ENCODE measurements around the gene ZNF2. TPM values are rescaled to one million over a fixed set of nuclear protein-coding genes. Genes with fewer than 3 reads are reported as not detected.

Gene ZNF2
- 1 to 10 TPM; 3.1 to 5.9 TPM for total RNA-seq
- polyA plus RNA-seq: 1 to 10 TPM; 1.3 to 2.3 TPM
- long read RNA-seq, donor 1, transcript ZNF2-203 (5 exons, 2,601 nt): major isoform, 8 of 15 reads
- long read RNA-seq, donor 1, partial matches to known transcripts: 2 of 15 reads
- long read RNA-seq, donor 1, other reads (novel, unspliced or antisense): 2 of 15 reads
- long read RNA-seq, donor 2, partial matches to known transcripts: 0 of 4 reads
- long read RNA-seq, donor 2, other reads (novel, unspliced or antisense): 2 of 4 reads

- Histone ChIP-seq H3K4me3 (ENCODE audit: low read length in 2 of 2) (peak within 1 kb of the TSS; percentile 55 to 97), H3K27ac (ENCODE audit: low read depth in 1 of 2, low read length in 2 of 2) (peak within 1 kb of the TSS; percentile 10 to 94), H3K36me3 (ENCODE audit: control insufficient read depth in 1 of 2, insufficient read depth in 2 of 2, low read length in 1 of 2) (no peaks in the 10 kb centered on the region), H3K4me1 (ENCODE audit: control insufficient read depth in 1 of 2, insufficient read depth in 2 of 2, low read length in 2 of 2) (no peaks in the 10 kb centered on the region), H3K27me3 (ENCODE audit: control insufficient read depth in 1 of 2, insufficient read depth in 2 of 2, low read length in 1 of 2) (no peaks in the 10 kb centered on the region), H3K9me3 (ENCODE audit: control insufficient read depth, low read length) (no peaks in the 10 kb centered on the region)
- peak; percentile 99 for DNase-seq
- peak; percentile 98 for ATAC-seq (ENCODE audit: low FRiP score)
- intact Hi-C loops (cut with DNase I): loop anchor here (5.0 kb wide), 2 partner anchors 43 to 237 kb away; partner anchors contain the start of genes FAHD2A (in 1 of the 2) and MRPS5 (in 1 of the 2)
- 0 to 1% methylated on average over 56 of the region's 56 CpGs for WGBS, 2 donors
These were observed at the start of gene ZNF2 for GRCh38 chr2:95165371-95166064. Gene ZNF2 (plus strand): TSS chr2:95165809. CDS start chr2:95176227, 10,418 bp downstream.

- DNase-seq: no peak
- H3K4me1 ChIP-seq (ENCODE audit: control insufficient read depth in 1 of 2, insufficient read depth in 2 of 2, low read length in 2 of 2): peaks cover 0 to 6% of the 10 kb centered on the region in 2 donors
- peaks cover 0 to 1% of the 10 kb centered on the region in 2 donors for H3K36me3 ChIP-seq (ENCODE audit: control insufficient read depth in 1 of 2, insufficient read depth in 2 of 2, low read length in 1 of 2)
- no peak for ATAC-seq (ENCODE audit: low FRiP score)
- intact Hi-C loops (cut with DNase I): loop anchor here (5.0 kb wide), 3 partner anchors 36 to 86 kb away; partner anchors contain the start of genes ZNF2 (in 1 of the 2), ZNF514 (in 1 of the 2) and ZNF892 (in 1 of the 2)
- no peak overlapping the region for H3K27ac ChIP-seq (ENCODE audit: low read depth in 1 of 2, low read length in 2 of 2)
- no peaks in the 10 kb centered on the region for H3K9me3 ChIP-seq (ENCODE audit: control insufficient read depth, low read length)
- no peaks in the 10 kb centered on the region for H3K27me3 ChIP-seq (ENCODE audit: control insufficient read depth in 1 of 2, insufficient read depth in 2 of 2, low read length in 1 of 2)
- 1 to 3% methylated on average over 11 of the region's 11 CpGs for WGBS, 2 donors
- peak overlapping the region; percentile 56 to 93 for H3K4me3 ChIP-seq (ENCODE audit: low read length in 2 of 2)
These were observed 44.6 kb upstream of the ZNF2 start for GRCh38 chr2:95121093-95121406.

- peaks cover 0 to 6% of the 10 kb centered on the region in 2 donors for H3K4me1 ChIP-seq (ENCODE audit: control insufficient read depth in 1 of 2, insufficient read depth in 2 of 2, low read length in 2 of 2)
- ATAC-seq (ENCODE audit: low FRiP score) (peak; percentile 97), DNase-seq (peak; percentile 91 to 96)
- H3K36me3 ChIP-seq (ENCODE audit: control insufficient read depth in 1 of 2, insufficient read depth in 2 of 2, low read length in 1 of 2): peaks cover 0 to 1% of the 10 kb centered on the region in 2 donors
- H3K4me3 ChIP-seq (ENCODE audit: low read length in 2 of 2): peak within 1 kb of the TSS; percentile 56 to 93
- WGBS, 2 donors: 0% methylated on average over 82 to 86 of the region's 86 CpGs
- intact Hi-C loops (cut with DNase I): loop anchor here (5.0 kb wide), 3 partner anchors 36 to 86 kb away; partner anchors contain the start of genes ZNF2 (in 1 of the 2), ZNF514 (in 1 of the 2) and ZNF892 (in 1 of the 2)
- H3K27ac ChIP-seq (ENCODE audit: low read depth in 1 of 2, low read length in 2 of 2): peak within 1 kb of the TSS; percentile 31 to 83
- H3K27me3 ChIP-seq (ENCODE audit: control insufficient read depth in 1 of 2, insufficient read depth in 2 of 2, low read length in 1 of 2): no peaks in the 10 kb centered on the region
- H3K9me3 ChIP-seq (ENCODE audit: control insufficient read depth, low read length): no peaks in the 10 kb centered on the region
These were observed 44.0 kb upstream of the ZNF2 start, which contains the start of gene MRPS5 for GRCh38 chr2:95121407-95122196. Gene MRPS5 (minus strand): TSS chr2:95121808. CDS start chr2:95121791, 17 bp downstream.

- H3K27me3 ChIP-seq (ENCODE audit: control insufficient read depth in 1 of 2, insufficient read depth in 2 of 2, low read length in 1 of 2): no peaks in the 10 kb centered on the region
- peaks cover 0 to 1% of the 10 kb centered on the region in 2 donors for H3K36me3 ChIP-seq (ENCODE audit: control insufficient read depth in 1 of 2, insufficient read depth in 2 of 2, low read length in 1 of 2)
- intact Hi-C loops (cut with DNase I): loop anchor here (5.0 kb wide), 3 partner anchors 35 to 85 kb away; partner anchors contain the start of genes ZNF2 (in 1 of the 2), ZNF514 (in 1 of the 2) and ZNF892 (in 1 of the 2)
- DNase-seq: no peak
- ATAC-seq (ENCODE audit: low FRiP score): no peak
- no peak overlapping the region for H3K27ac ChIP-seq (ENCODE audit: low read depth in 1 of 2, low read length in 2 of 2)
- H3K4me1 ChIP-seq (ENCODE audit: control insufficient read depth in 1 of 2, insufficient read depth in 2 of 2, low read length in 2 of 2): peaks cover 0 to 6% of the 10 kb centered on the region in 2 donors
- 22 to 28% methylated on average over 5 of the region's 5 CpGs for WGBS, 2 donors
- no peaks in the 10 kb centered on the region for H3K9me3 ChIP-seq (ENCODE audit: control insufficient read depth, low read length)
- peak overlapping the region; percentile 56 to 93 for H3K4me3 ChIP-seq (ENCODE audit: low read length in 2 of 2)
These were observed 43.4 kb upstream of the ZNF2 start for GRCh38 chr2:95122197-95122551.

GRCh38 chr2:95138702-95139101 is 26.9 kb upstream of the ZNF2 start:
- no peak for DNase-seq
- ATAC-seq (ENCODE audit: low FRiP score): no peak
- Histone ChIP-seq H3K27me3 (ENCODE audit: control insufficient read depth in 1 of 2, insufficient read depth in 2 of 2, low read length in 1 of 2) (no peaks in the 10 kb centered on the region), H3K4me3 (ENCODE audit: low read length in 2 of 2) (no peak overlapping the region), H3K36me3 (ENCODE audit: control insufficient read depth in 1 of 2, insufficient read depth in 2 of 2, low read length in 1 of 2) (peaks cover 0 to 4% of the 10 kb centered on the region in 2 donors), H3K4me1 (ENCODE audit: control insufficient read depth in 1 of 2, insufficient read depth in 2 of 2, low read length in 2 of 2) (no peaks in the 10 kb centered on the region), H3K27ac (ENCODE audit: low read depth in 1 of 2, low read length in 2 of 2) (no peak overlapping the region), H3K9me3 (ENCODE audit: control insufficient read depth, low read length) (peaks cover 10% of the 10 kb centered on the region)
- intact Hi-C loops (cut with DNase I): no loop called here
- WGBS, 2 donors: 80 to 81% methylated on average over 1 of the region's 1 CpG

- intact Hi-C loops (cut with DNase I): no loop called here
- no peak overlapping the region for H3K4me3 ChIP-seq (ENCODE audit: low read length in 2 of 2)
- DNase-seq: no peak
- no peak for ATAC-seq (ENCODE audit: low FRiP score)
- H3K36me3 ChIP-seq (ENCODE audit: control insufficient read depth in 1 of 2, insufficient read depth in 2 of 2, low read length in 1 of 2): peaks cover 7 to 9% of the 10 kb centered on the region in 2 donors
- no peak overlapping the region for H3K27ac ChIP-seq (ENCODE audit: low read depth in 1 of 2, low read length in 2 of 2)
- 95 to 98% methylated on average over 2 of the region's 2 CpGs for WGBS, 2 donors
- peaks cover 27% of the 10 kb centered on the region for H3K9me3 ChIP-seq (ENCODE audit: control insufficient read depth, low read length)
- H3K4me1 ChIP-seq (ENCODE audit: control insufficient read depth in 1 of 2, insufficient read depth in 2 of 2, low read length in 2 of 2): no peaks in the 10 kb centered on the region
- H3K27me3 ChIP-seq (ENCODE audit: control insufficient read depth in 1 of 2, insufficient read depth in 2 of 2, low read length in 1 of 2): no peaks in the 10 kb centered on the region
These were observed 21.8 kb upstream of the ZNF2 start for GRCh38 chr2:95143838-95144237.

- Histone ChIP-seq H3K4me1 (ENCODE audit: control insufficient read depth in 1 of 2, insufficient read depth in 2 of 2, low read length in 2 of 2) (no peaks in the 10 kb centered on the region), H3K27ac (ENCODE audit: low read depth in 1 of 2, low read length in 2 of 2) (no peak overlapping the region), H3K4me3 (ENCODE audit: low read length in 2 of 2) (no peak overlapping the region), H3K27me3 (ENCODE audit: control insufficient read depth in 1 of 2, insufficient read depth in 2 of 2, low read length in 1 of 2) (no peaks in the 10 kb centered on the region), H3K36me3 (ENCODE audit: control insufficient read depth in 1 of 2, insufficient read depth in 2 of 2, low read length in 1 of 2) (peaks cover 31 to 42% of the 10 kb centered on the region in 2 donors), H3K9me3 (ENCODE audit: control insufficient read depth, low read length) (peaks cover 46% of the 10 kb centered on the region)
- intact Hi-C loops (cut with DNase I): no loop called here
- DNase-seq (no peak), ATAC-seq (ENCODE audit: low FRiP score) (no peak)
- 97 to 98% methylated on average over 6 of the region's 6 CpGs for WGBS, 2 donors
These were observed 16.1 kb upstream of the ZNF2 start for GRCh38 chr2:95149397-95149984.

- Histone ChIP-seq H3K4me1 (ENCODE audit: control insufficient read depth in 1 of 2, insufficient read depth in 2 of 2, low read length in 2 of 2) (peaks cover 0 to 7% of the 10 kb centered on the region in 2 donors), H3K27me3 (ENCODE audit: control insufficient read depth in 1 of 2, insufficient read depth in 2 of 2, low read length in 1 of 2) (no peaks in the 10 kb centered on the region), H3K27ac (ENCODE audit: low read depth in 1 of 2, low read length in 2 of 2) (no peak overlapping the region), H3K9me3 (ENCODE audit: control insufficient read depth, low read length) (peaks cover 7% of the 10 kb centered on the region), H3K4me3 (ENCODE audit: low read length in 2 of 2) (peak overlapping the region; percentile 4 to 58), H3K36me3 (ENCODE audit: control insufficient read depth in 1 of 2, insufficient read depth in 2 of 2, low read length in 1 of 2) (peaks cover 0 to 8% of the 10 kb centered on the region in 2 donors)
- intact Hi-C loops (cut with DNase I): loop anchor here in 1 of 2 donors (5.0 kb wide), 1 partner anchor 36 kb away; the partner anchor contains the start of gene MRPS5
- 44 to 60% methylated on average over 10 of the region's 10 CpGs for WGBS, 2 donors
- no peak for ATAC-seq (ENCODE audit: low FRiP score)
- DNase-seq: no peak
These were observed 7.2 kb upstream of the ZNF2 start for GRCh38 chr2:95158441-95158840.
